HG03432 (cell line): ENCODE results near the gene OSTN.
"Not testable (repeated sequence)": the region's sequence is repeated elsewhere in the genome, so short reads cannot be mapped to it uniquely, and the experiment has no call there.

Experiments
- ATAC-seq: cut with Tn5 transposase; IDR thresholded peaks from one replicate; pipeline ENCODE4 v1.9.1; 2021; ENCODE audit warnings: mild to moderate bottlenecking, moderate library complexity; ENCODE audit not compliant: unreplicated experiment

OSTN gene

DNA sequence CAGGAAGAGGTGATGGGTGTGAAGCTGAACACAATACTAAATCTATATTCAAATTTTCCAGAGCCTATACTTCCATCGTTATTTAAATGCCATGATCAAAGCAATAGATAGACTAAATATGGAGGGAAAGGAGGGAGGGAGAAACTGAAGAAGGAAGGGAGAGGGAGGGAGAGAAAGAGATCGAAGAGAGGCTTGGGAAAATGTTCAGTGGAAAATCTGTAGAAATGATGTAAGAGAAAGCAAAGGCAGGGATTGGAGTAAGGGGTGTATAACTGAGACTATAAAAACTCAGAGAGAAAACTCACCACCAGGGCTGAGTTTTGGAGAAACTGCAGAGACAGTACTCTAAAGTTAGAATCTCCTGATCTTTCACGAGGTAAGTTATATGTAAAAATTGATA lies at the start of gene OSTN:
Gene OSTN, plus strand, starts transcription at position 310 of the 400 bp plus-strand sequence. CDS start 13,292 bp downstream, outside the sequence.
- no peak for ATAC-seq

DNA sequence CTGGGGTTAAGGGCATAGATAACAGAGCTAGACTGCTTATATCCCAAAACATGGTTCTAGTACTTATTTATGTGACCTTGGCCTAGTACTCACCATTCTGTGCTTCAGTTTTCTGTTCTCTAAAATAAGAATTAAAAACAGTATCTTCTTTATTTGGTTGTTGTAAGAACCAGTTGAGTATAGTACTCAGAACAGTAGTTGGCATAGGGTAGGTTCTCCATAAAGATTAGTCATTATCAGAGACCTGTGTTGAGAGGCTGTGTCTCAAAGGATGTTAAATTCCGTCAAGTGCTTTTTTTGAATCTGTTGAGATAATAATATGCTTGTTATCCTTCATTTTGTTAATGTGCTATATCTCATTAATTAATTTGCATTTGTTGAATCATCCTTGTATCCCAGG lies 47.4 kb upstream of the OSTN start:
- no peak for ATAC-seq

DNA sequence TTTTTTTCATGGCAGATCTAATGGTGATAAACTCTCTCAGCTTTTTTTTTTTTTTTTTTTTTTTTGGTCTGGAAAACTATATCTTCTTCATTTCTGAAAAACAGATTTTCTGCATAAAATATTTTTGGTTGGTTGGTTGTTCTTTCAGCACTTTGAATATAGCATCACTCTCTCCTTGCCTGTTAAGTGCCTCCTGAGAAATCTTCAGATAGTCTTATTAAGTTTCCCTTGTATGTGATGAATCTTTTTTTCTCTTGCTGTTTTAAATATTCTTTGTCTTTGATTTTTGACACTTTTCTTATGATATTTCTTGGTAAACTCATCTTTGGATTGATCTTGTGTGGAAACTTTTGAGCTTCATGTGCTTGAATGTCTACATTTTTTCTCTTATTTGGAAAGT lies 44.2 kb upstream of the OSTN start:
- no peak for ATAC-seq

DNA sequence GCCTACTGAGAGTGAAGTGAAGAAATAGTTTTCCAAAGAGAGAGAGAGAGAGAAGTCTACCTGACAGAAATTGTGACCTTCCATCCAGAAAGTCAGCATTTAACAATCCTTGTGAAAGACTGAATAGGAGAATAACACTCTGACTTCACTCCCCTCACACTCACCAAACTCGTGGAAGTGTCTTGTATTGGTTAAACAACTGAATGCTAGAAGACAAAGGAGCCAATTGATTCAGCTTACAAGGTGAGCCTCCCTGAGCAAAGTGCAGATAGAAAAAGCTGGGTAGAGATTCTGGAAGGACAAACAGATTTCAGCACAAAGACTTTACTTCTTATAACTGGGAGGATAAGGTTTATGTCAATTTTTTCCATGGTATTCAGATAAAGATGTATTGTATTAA lies 40.8 kb upstream of the OSTN start:
- no peak for ATAC-seq

DNA sequence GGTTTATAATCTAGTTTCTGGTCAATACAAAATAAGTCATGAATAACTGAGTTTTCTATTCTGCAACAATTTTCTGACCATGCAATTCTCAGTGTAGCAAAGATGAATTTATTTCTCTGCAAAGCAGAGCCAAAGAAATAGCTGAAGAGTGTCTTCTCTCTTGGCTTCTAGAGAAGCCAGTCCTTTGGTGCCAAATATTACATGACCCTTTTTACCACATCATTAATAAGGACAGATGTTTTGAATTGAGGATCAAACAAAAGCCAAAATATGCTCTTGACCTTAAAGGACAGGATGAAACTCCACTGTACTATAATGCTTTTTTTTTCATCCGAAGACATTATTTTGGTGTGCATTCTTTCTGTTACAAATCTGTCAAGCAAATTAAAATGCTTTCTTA lies 40.2 kb upstream of the OSTN start:
- no peak for ATAC-seq

DNA sequence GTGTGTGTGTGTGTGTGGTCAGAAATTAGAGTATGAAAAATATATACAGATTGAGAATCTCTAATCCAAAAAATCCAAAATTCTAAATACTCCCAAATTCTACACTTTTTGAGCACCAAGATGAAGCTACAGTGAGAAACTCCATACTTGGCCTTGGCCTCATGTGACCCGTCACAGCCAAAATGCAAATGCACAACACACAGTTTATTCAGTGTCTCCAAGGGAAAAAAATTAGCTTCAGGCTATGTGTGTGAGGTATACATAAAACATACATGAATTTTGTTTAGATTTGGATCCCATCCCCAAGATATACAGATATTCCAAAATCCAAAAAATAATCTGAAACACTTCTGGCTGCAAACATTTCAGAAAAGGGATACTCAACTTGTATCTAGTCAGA lies 33.2 kb upstream of the OSTN start:
- ATAC-seq, result no peak

DNA sequence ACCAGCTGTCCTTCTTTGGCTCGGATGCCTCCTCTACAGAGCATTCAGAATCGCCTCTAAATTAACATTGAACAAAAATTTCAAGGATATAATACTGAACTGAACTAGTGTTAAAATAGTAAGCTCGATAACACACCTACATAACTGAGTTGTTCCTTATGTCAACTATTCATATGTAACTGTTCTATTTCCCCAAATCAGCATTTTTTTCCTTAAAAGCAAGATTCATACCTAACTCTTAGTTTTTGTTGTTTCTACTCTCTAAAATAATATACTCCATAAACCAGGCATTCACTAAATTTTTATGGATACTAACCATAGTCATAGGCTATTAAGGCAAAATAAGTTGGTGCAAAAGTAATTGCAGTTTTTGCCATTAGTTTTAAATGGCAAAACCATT lies 32.7 kb upstream of the OSTN start:
- ATAC-seq, result no peak

DNA sequence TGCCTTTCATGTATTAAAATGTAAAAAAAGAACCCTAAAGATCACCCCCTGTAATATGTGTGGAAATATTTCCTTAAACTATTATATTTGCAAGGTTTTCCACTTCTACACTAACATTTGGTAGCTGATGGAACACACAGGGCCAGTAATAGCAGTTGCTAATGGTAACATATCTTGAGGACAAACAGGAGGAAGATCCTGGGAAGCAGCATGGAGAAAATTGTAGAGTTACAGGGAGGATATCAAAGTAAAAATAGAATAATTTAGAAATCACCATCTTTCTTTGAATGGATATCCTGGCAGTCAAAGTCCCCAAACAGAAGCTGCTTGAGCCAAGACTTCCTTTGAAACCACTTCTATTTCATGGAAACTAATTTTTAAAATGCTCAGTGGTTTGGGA lies 29.5 kb upstream of the OSTN start:
- ATAC-seq, result no peak

DNA sequence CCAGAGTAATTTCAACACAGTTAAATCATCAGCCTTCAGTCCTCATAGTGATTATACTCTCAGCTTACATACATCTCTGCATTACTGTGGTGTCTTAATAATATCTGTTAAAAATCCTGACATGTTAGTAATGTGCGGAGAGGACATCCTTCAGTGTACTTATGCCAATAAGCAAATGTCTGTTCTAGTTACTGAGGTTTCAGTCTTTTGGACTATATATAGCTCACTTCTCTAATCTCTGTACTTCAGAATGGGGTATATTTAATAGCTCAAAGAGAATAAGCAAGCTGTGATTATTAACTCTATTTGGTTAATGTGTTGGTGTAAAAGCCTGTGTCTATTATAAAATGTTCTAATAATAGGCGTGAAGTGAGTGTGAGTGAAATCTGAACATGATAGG lies 28.9 kb upstream of the OSTN start:
- ATAC-seq, result no peak

GRCh38 chr3:191175102-191175501 lies 23.9 kb upstream of the OSTN start:
- no peak for ATAC-seq

GRCh38 chr3:191176038-191176785 lies 22.8 kb upstream of the OSTN start:
- ATAC-seq, result no peak

DNA sequence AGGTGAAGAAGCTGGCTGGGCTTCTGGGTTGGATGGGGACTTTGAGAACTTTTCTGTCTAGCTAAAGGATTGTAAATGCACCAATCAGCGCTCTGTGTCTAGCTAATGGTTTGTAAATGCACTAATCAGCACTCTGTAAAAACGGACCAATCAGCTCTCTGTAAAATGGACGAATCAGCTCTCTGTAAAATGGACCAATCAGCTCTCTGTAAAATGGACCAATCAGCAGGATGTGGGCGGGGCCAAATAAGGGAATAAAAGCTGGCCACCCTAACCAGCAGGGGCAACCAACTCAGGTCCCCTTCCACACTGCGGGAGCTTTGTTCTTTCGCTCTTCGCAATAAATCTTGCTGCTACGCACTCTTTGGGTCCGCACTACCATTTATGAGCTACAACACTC lies 13.7 kb upstream of the OSTN start:
- ATAC-seq, result not testable (repeated sequence)

- not testable (repeated sequence) for ATAC-seq
Measured at GRCh38 chr3:191188246-191188645, 10.8 kb upstream of the OSTN start.

- ATAC-seq, result not testable (repeated sequence)
Measured at GRCh38 chr3:191192270-191192669, 6.8 kb upstream of the OSTN start.

GRCh38 chr3:191192941-191193340 lies 6.1 kb upstream of the OSTN start:
- no peak for ATAC-seq

DNA sequence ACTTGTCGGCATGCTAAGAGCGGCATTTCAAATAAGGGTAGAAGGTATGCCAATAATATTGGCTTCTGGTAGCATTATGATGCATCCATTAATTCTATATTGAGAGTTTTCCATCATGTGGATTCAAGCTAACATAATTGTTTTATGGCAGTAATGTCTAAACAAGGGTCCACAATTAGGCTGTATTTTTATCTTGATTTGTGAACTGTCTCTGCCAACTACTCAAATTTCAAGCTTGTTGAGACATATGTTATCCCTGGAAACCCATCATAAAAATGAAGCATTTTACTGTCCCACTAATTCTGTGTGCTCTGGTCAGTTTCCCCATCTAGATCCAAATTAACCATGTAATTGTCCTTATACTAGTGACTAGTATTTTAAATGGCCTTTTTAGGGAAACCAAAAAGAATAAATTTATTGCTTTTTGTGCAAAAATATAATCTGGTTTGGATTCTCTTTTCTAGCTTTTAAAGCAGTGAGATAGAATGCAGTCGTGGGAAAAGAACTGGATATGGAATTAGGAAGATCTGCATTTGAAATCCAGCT lies 1.2 kb upstream of the OSTN start:
- no peak for ATAC-seq

DNA sequence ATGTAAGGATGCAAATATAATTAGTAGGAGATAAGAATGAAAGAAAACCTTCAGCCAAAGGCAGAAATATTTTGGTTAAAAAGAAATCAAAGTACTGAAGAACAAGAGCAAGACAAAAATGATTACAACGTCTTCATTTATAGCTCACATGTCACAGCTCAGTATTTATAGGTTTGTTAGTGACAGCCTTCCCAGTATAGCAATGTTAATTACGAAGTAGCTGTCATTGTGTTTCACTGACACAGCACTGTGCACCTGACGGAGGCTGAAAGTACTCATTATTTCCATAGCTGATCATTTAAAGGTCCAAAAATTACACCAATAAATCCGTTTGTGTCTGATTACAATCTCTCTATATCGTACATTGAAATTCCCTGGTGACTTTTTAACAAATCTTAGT lies 561 bp upstream of the OSTN start:
- no peak for ATAC-seq

GRCh38 chr3:191210032-191210431 lies 11.0 kb downstream of the OSTN start:
- ATAC-seq, result no peak

- no peak for ATAC-seq
Measured at GRCh38 chr3:191216510-191216909, 17.5 kb downstream of the OSTN start.

DNA sequence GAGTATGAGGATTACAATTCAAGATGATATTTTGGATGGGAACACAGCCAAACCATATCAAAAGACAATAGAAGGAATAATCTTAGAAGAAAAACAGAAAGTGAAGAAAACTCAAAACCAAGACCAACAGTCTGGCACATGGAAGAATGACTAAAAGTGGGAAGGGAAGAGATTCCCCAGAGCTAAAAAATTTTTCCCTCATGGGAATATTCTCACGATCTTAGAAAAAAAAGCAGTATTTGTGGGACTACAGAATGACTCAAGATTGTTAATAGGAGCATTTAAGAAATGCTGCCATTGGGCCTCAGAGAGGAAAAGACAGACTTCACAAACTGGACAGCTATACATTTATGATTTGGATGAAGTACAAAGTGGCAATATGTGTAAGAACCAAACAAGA lies 18.3 kb downstream of the OSTN start:
- ATAC-seq, result no peak

- ATAC-seq, result no peak
Measured at GRCh38 chr3:191220908-191221307, 21.9 kb downstream of the OSTN start.

GRCh38 chr3:191221638-191222037 lies 22.6 kb downstream of the OSTN start:
- ATAC-seq, result no peak

GRCh38 chr3:191227541-191227940 lies 28.5 kb downstream of the OSTN start:
- no peak for ATAC-seq
